Measurements from ENCODE around the gene MON2.

Gene MON2

GRCh38 chr12:62522984-62523383 lies 56.4 kb downstream of the MON2 start:
- H3K4me3 ChIP-seq (ENCODE audit: low read depth, low read length), result no peak overlapping the region
- 0 out of 2 replicates have a peak, but pooled peaks cover 4% of the 10 kb centered on the region for H3K36me3 ChIP-seq (ENCODE audit: control insufficient read depth, insufficient read depth, low read length)
- no peak overlapping the region for H3K9ac ChIP-seq (ENCODE audit: low read length)
- no peaks in the 10 kb centered on the region for H3K9me3 ChIP-seq (ENCODE audit: control insufficient read depth, insufficient read depth, low read depth, low read length)
- no peaks in the 10 kb centered on the region for H3K27me3 ChIP-seq (ENCODE audit: control insufficient read depth, insufficient read depth, low read length)
- H3K4me1 ChIP-seq (ENCODE audit: control insufficient read depth, insufficient read depth, low read length), result no peaks in the 10 kb centered on the region
- H3K27ac ChIP-seq (ENCODE audit: low read depth, low read length), result no peak overlapping the region

- no peaks in the 10 kb centered on the region for H3K9me3 ChIP-seq (ENCODE audit: control insufficient read depth, insufficient read depth, low read depth, low read length)
- no peak overlapping the region for H3K27ac ChIP-seq (ENCODE audit: low read depth, low read length)
- H3K27me3 ChIP-seq (ENCODE audit: control insufficient read depth, insufficient read depth, low read length), result no peaks in the 10 kb centered on the region
- no peaks in the 10 kb centered on the region for H3K4me1 ChIP-seq (ENCODE audit: control insufficient read depth, insufficient read depth, low read length)
- 0 out of 2 replicates have a peak, but pooled peaks cover 4% of the 10 kb centered on the region for H3K36me3 ChIP-seq (ENCODE audit: control insufficient read depth, insufficient read depth, low read length)
- no peak overlapping the region for H3K9ac ChIP-seq (ENCODE audit: low read length)
- no peak overlapping the region for H3K4me3 ChIP-seq (ENCODE audit: low read depth, low read length)
Observed at GRCh38 chr12:62523619-62524018, 57.0 kb downstream of the MON2 start.

- no peak overlapping the region for H3K4me3 ChIP-seq (ENCODE audit: low read depth, low read length)
- H3K9ac ChIP-seq (ENCODE audit: low read length), result no peak overlapping the region
- no peak overlapping the region for H3K27ac ChIP-seq (ENCODE audit: low read depth, low read length)
- H3K36me3 ChIP-seq (ENCODE audit: control insufficient read depth, insufficient read depth, low read length), result 0 out of 2 replicates have a peak, but pooled peaks cover 4% of the 10 kb centered on the region
- H3K9me3 ChIP-seq (ENCODE audit: control insufficient read depth, insufficient read depth, low read depth, low read length), result no peaks in the 10 kb centered on the region
- no peaks in the 10 kb centered on the region for H3K27me3 ChIP-seq (ENCODE audit: control insufficient read depth, insufficient read depth, low read length)
- no peaks in the 10 kb centered on the region for H3K4me1 ChIP-seq (ENCODE audit: control insufficient read depth, insufficient read depth, low read length)
Observed at GRCh38 chr12:62525271-62525670, 58.6 kb downstream of the MON2 start.

- no peak overlapping the region for H3K9ac ChIP-seq (ENCODE audit: low read length)
- no peaks in the 10 kb centered on the region for H3K4me1 ChIP-seq (ENCODE audit: control insufficient read depth, insufficient read depth, low read length)
- H3K4me3 ChIP-seq (ENCODE audit: low read depth, low read length), result no peak overlapping the region
- no peaks in the 10 kb centered on the region for H3K27me3 ChIP-seq (ENCODE audit: control insufficient read depth, insufficient read depth, low read length)
- H3K9me3 ChIP-seq (ENCODE audit: control insufficient read depth, insufficient read depth, low read depth, low read length), result no peaks in the 10 kb centered on the region
- no peak overlapping the region for H3K27ac ChIP-seq (ENCODE audit: low read depth, low read length)
- H3K36me3 ChIP-seq (ENCODE audit: control insufficient read depth, insufficient read depth, low read length), result peaks cover 22% of the 10 kb centered on the region
Observed at GRCh38 chr12:62530596-62530995, 64.0 kb downstream of the MON2 start.

GRCh38 chr12:62532333-62532732 lies 65.7 kb downstream of the MON2 start:
- H3K27me3 ChIP-seq (ENCODE audit: control insufficient read depth, insufficient read depth, low read length), result no peaks in the 10 kb centered on the region
- H3K4me1 ChIP-seq (ENCODE audit: control insufficient read depth, insufficient read depth, low read length), result no peaks in the 10 kb centered on the region
- H3K9ac ChIP-seq (ENCODE audit: low read length), result no peak overlapping the region
- H3K4me3 ChIP-seq (ENCODE audit: low read depth, low read length), result no peak overlapping the region
- peaks cover 22% of the 10 kb centered on the region for H3K36me3 ChIP-seq (ENCODE audit: control insufficient read depth, insufficient read depth, low read length)
- no peak overlapping the region for H3K27ac ChIP-seq (ENCODE audit: low read depth, low read length)
- H3K9me3 ChIP-seq (ENCODE audit: control insufficient read depth, insufficient read depth, low read depth, low read length), result no peaks in the 10 kb centered on the region

GRCh38 chr12:62533087-62533754 lies 66.6 kb downstream of the MON2 start:
- H3K36me3 ChIP-seq (ENCODE audit: control insufficient read depth, insufficient read depth, low read length), result peaks cover 25% of the 10 kb centered on the region

GRCh38 chr12:62533755-62534107 lies 67.1 kb downstream of the MON2 start:
- Histone ChIP-seq H3K9ac (ENCODE audit: low read length) (no peak overlapping the region), H3K9me3 (ENCODE audit: control insufficient read depth, insufficient read depth, low read depth, low read length) (no peaks in the 10 kb centered on the region), H3K4me3 (ENCODE audit: low read depth, low read length) (no peak overlapping the region), H3K36me3 (ENCODE audit: control insufficient read depth, insufficient read depth, low read length) (peaks cover 28% of the 10 kb centered on the region), H3K27ac (ENCODE audit: low read depth, low read length) (no peak overlapping the region), H3K4me1 (ENCODE audit: control insufficient read depth, insufficient read depth, low read length) (no peaks in the 10 kb centered on the region), H3K27me3 (ENCODE audit: control insufficient read depth, insufficient read depth, low read length) (no peaks in the 10 kb centered on the region)

More at GRCh38 chr12:62533087-62533754, 66.6 kb downstream of the MON2 start:
- Histone ChIP-seq H3K9ac (ENCODE audit: low read length) (no peak overlapping the region), H3K9me3 (ENCODE audit: control insufficient read depth, insufficient read depth, low read depth, low read length) (no peaks in the 10 kb centered on the region), H3K4me3 (ENCODE audit: low read depth, low read length) (no peak overlapping the region), H3K27me3 (ENCODE audit: control insufficient read depth, insufficient read depth, low read length) (no peaks in the 10 kb centered on the region), H3K27ac (ENCODE audit: low read depth, low read length) (no peak overlapping the region), H3K4me1 (ENCODE audit: control insufficient read depth, insufficient read depth, low read length) (no peaks in the 10 kb centered on the region)

- peaks cover 33% of the 10 kb centered on the region for H3K36me3 ChIP-seq (ENCODE audit: control insufficient read depth, insufficient read depth, low read length)
- H3K27me3 ChIP-seq (ENCODE audit: control insufficient read depth, insufficient read depth, low read length), result no peaks in the 10 kb centered on the region
- no peaks in the 10 kb centered on the region for H3K9me3 ChIP-seq (ENCODE audit: control insufficient read depth, insufficient read depth, low read depth, low read length)
- H3K4me1 ChIP-seq (ENCODE audit: control insufficient read depth, insufficient read depth, low read length), result no peaks in the 10 kb centered on the region
- no peak overlapping the region for H3K27ac ChIP-seq (ENCODE audit: low read depth, low read length)
- no peak overlapping the region for H3K4me3 ChIP-seq (ENCODE audit: low read depth, low read length)
- no peak overlapping the region for H3K9ac ChIP-seq (ENCODE audit: low read length)
Observed at GRCh38 chr12:62536546-62536945, 69.9 kb downstream of the MON2 start.

- Histone ChIP-seq H3K9me3 (ENCODE audit: control insufficient read depth, insufficient read depth, low read depth, low read length) (no peaks in the 10 kb centered on the region), H3K4me1 (ENCODE audit: control insufficient read depth, insufficient read depth, low read length) (no peaks in the 10 kb centered on the region), H3K4me3 (ENCODE audit: low read depth, low read length) (no peak overlapping the region), H3K9ac (ENCODE audit: low read length) (no peak overlapping the region), H3K36me3 (ENCODE audit: control insufficient read depth, insufficient read depth, low read length) (peaks cover 30% of the 10 kb centered on the region), H3K27me3 (ENCODE audit: control insufficient read depth, insufficient read depth, low read length) (no peaks in the 10 kb centered on the region), H3K27ac (ENCODE audit: low read depth, low read length) (no peak overlapping the region)
Observed at GRCh38 chr12:62537551-62537950, 70.9 kb downstream of the MON2 start.

- H3K27me3 ChIP-seq (ENCODE audit: control insufficient read depth, insufficient read depth, low read length), result no peaks in the 10 kb centered on the region
- no peak overlapping the region for H3K9ac ChIP-seq (ENCODE audit: low read length)
- H3K4me1 ChIP-seq (ENCODE audit: control insufficient read depth, insufficient read depth, low read length), result no peaks in the 10 kb centered on the region
- H3K27ac ChIP-seq (ENCODE audit: low read depth, low read length), result no peak overlapping the region
- no peak overlapping the region for H3K4me3 ChIP-seq (ENCODE audit: low read depth, low read length)
- peaks cover 30% of the 10 kb centered on the region for H3K36me3 ChIP-seq (ENCODE audit: control insufficient read depth, insufficient read depth, low read length)
- no peaks in the 10 kb centered on the region for H3K9me3 ChIP-seq (ENCODE audit: control insufficient read depth, insufficient read depth, low read depth, low read length)
Observed at GRCh38 chr12:62540354-62540753, 73.7 kb downstream of the MON2 start.

GRCh38 chr12:62542814-62543213 lies 76.2 kb downstream of the MON2 start:
- no peaks in the 10 kb centered on the region for H3K9me3 ChIP-seq (ENCODE audit: control insufficient read depth, insufficient read depth, low read depth, low read length)
- H3K4me1 ChIP-seq (ENCODE audit: control insufficient read depth, insufficient read depth, low read length), result no peaks in the 10 kb centered on the region
- H3K27ac ChIP-seq (ENCODE audit: low read depth, low read length), result no peak overlapping the region
- no peaks in the 10 kb centered on the region for H3K27me3 ChIP-seq (ENCODE audit: control insufficient read depth, insufficient read depth, low read length)
- no peak overlapping the region for H3K9ac ChIP-seq (ENCODE audit: low read length)
- H3K4me3 ChIP-seq (ENCODE audit: low read depth, low read length), result no peak overlapping the region
- H3K36me3 ChIP-seq (ENCODE audit: control insufficient read depth, insufficient read depth, low read length), result peaks cover 33% of the 10 kb centered on the region

Measured in HUES6 (cell line).